Left ventricle myocardium inferior (tissue), 1 donor: ENCODE measurements around the gene SDK1. TPM values are rescaled to one million over a fixed set of nuclear protein-coding genes. Genes with fewer than 3 reads are reported as not detected.
"Not testable (repeated sequence)": the region's sequence is repeated elsewhere in the genome, so short reads cannot be mapped to it uniquely, and the experiment has no call there.

Experiments
- DNase-seq: peaks from one replicate; pipeline ENCODE4 v3.0.0-alpha.2; 2020
- H3K27ac ChIP-seq: fragments of 200-600 bp; replicated peaks from 2 replicates; pipeline ENCODE4 v1.8.0; 2021
- H3K27me3 ChIP-seq: fragments of 200-600 bp; 2 replicates; pipeline ENCODE4 v1.8.0; 2021; ENCODE audit warnings: low read depth
- H3K36me3 ChIP-seq: fragments of 200-600 bp; 2 replicates; pipeline ENCODE4 v1.8.0; 2021
- H3K4me1 ChIP-seq: fragments of 200-600 bp; 2 replicates; pipeline ENCODE4 v1.8.0; 2021
- H3K4me3 ChIP-seq: fragments of 200-600 bp; 2 replicates; pipeline ENCODE4 v1.8.0; 2021; ENCODE audit warnings: mild to moderate bottlenecking, moderate library complexity
- H3K9me3 ChIP-seq: fragments of 200-600 bp; replicated peaks from 2 replicates; pipeline ENCODE4 v1.8.0; 2021
- intact Hi-C: fragments of 100-400 bp; cut with micrococcal nuclease; formaldehyde crosslinking; loops from one replicate; pipeline ENCODE4 v1.11.0; 2022
- total RNA-seq: library from RNA; stranded (reverse); fragmentation: NEBNext Ultra II Directional; extraction: Animal tissue kit (Norgen Biotek cat#: 25700); gene quantifications from one replicate; pipeline ENCODE4 v1.2.1, GENCODE V29; 2021
- TF ChIP-seq, protein P1 (sequence below): fragments of 200-600 bp; IDR thresholded peaks from 2 replicates; pipeline ENCODE4 v1.8.0; 2021; ENCODE audit warnings: antibody characterized with exemption, mild to moderate bottlenecking, borderline replicate concordance
- donor health status: DM: no; HTN: yes; CAD: no; lungs with severe emphysema.

The SDK1 gene
- total RNA-seq, 1 donor from 2014 or later, result 1.3 TPM

DNA sequence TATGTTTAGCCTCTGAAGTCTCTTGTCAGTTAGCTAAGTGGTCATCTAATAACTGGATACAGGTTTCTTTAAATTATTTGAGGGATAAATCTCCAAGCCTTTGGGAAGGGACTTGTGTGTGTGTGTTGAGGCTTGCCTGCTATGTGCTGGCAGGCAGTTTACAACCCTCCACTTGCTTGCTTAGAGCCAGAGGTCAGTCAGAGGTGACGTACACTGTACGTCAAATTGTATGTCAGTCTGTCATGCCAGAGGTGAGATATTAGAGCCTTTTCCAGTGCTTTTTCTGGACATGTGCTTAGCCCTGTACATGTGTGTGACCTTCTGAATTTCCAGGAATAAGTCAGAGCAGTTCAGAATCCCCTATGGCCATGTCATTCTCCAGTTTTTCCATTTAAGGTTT is 438.9 kb downstream of the SDK1 start:
- Histone ChIP-seq H3K36me3 (no peaks in the 10 kb centered on the region), H3K27ac (no peak overlapping the region), H3K4me1 (no peaks in the 10 kb centered on the region), H3K9me3 (peaks cover 20% of the 10 kb centered on the region), H3K27me3 (peaks cover 4% of the 10 kb centered on the region), H3K4me3 (no peak overlapping the region)
- intact Hi-C loops, result no loop called here
- no peak for DNase-seq
- TF ChIP-seq, protein P1, sequence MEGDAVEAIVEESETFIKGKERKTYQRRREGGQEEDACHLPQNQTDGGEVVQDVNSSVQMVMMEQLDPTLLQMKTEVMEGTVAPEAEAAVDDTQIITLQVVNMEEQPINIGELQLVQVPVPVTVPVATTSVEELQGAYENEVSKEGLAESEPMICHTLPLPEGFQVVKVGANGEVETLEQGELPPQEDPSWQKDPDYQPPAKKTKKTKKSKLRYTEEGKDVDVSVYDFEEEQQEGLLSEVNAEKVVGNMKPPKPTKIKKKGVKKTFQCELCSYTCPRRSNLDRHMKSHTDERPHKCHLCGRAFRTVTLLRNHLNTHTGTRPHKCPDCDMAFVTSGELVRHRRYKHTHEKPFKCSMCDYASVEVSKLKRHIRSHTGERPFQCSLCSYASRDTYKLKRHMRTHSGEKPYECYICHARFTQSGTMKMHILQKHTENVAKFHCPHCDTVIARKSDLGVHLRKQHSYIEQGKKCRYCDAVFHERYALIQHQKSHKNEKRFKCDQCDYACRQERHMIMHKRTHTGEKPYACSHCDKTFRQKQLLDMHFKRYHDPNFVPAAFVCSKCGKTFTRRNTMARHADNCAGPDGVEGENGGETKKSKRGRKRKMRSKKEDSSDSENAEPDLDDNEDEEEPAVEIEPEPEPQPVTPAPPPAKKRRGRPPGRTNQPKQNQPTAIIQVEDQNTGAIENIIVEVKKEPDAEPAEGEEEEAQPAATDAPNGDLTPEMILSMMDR, result no peak

DNA sequence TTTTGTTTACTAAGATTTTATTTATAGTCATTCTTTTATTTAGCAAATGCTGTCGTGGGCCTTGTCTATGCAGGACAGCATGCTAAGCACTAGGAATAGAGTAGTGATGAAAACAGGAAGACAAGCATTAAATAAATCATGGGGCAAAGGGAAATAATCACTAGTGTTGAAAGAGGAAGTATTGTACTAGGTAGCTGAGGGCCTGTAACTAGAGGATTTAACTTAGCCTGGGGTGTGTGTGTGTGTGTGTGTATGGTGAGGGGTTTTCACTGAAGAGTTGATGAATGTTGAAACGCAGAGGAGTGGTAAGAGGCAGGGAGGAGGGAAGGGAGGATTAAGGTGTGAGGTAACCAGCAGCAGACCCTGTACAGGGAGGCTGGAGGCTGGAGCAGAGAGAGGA is 446.4 kb downstream of the SDK1 start:
- H3K9me3 ChIP-seq, result no peaks in the 10 kb centered on the region
- H3K36me3 ChIP-seq, result no peaks in the 10 kb centered on the region
- H3K4me1 ChIP-seq, result no peaks in the 10 kb centered on the region
- H3K27ac ChIP-seq, result no peak overlapping the region
- H3K27me3 ChIP-seq, result peaks cover 4% of the 10 kb centered on the region
- no peak for DNase-seq
- no peak overlapping the region for H3K4me3 ChIP-seq
- TF ChIP-seq, protein P1, result no peak
- intact Hi-C loops, result no loop called here

DNA sequence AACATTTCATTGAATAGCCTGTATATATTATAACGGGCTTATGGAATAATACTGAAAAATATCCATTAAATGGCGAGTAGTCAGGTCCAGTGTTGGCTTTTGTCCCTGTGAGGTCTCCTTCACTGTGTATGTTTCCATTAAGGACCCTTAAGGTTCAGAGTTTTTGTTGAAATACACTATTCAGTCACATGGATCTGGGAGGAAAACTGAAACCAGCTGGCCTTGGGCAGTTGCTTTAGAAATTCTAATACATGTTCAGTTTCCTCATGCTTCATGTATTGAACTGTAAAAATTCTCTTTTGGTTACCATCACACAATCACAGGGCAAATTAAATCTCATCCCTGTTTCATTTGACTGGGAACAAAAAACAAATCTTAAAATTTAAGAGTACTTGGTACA is 447.3 kb downstream of the SDK1 start:
- H3K9me3 ChIP-seq, result no peaks in the 10 kb centered on the region
- no peak overlapping the region for H3K4me3 ChIP-seq
- no peak overlapping the region for H3K27ac ChIP-seq
- intact Hi-C loops, result no loop called here
- no peaks in the 10 kb centered on the region for H3K36me3 ChIP-seq
- DNase-seq, result no peak
- H3K27me3 ChIP-seq, result no peaks in the 10 kb centered on the region
- H3K4me1 ChIP-seq, result no peaks in the 10 kb centered on the region
- TF ChIP-seq, protein P1, result no peak

DNA sequence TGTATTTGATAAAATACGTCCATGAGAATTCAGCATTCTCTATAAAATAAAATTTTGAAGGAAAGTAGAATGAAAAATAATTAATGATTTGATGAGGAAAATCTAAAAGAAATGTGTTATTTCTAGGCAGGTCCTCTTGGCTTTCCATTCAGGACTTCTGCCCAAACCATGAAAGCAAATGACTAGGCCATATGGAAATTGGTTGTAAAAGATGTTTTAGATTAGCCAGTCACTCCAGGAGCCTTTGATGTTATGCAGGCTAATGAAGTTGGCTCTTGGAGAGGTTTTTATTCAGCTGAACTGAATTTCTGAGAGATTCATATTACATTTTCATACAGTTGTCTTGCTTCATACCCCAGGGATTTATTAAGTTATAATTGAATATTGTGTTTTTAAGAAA is 452.8 kb downstream of the SDK1 start:
- no peak for DNase-seq
- H3K9me3 ChIP-seq, result no peaks in the 10 kb centered on the region
- H3K27me3 ChIP-seq, result no peaks in the 10 kb centered on the region
- no peak overlapping the region for H3K4me3 ChIP-seq
- H3K4me1 ChIP-seq, result no peaks in the 10 kb centered on the region
- H3K36me3 ChIP-seq, result no peaks in the 10 kb centered on the region
- intact Hi-C loops, result no loop called here
- no peak overlapping the region for H3K27ac ChIP-seq
- TF ChIP-seq, protein P1, result no peak

DNA sequence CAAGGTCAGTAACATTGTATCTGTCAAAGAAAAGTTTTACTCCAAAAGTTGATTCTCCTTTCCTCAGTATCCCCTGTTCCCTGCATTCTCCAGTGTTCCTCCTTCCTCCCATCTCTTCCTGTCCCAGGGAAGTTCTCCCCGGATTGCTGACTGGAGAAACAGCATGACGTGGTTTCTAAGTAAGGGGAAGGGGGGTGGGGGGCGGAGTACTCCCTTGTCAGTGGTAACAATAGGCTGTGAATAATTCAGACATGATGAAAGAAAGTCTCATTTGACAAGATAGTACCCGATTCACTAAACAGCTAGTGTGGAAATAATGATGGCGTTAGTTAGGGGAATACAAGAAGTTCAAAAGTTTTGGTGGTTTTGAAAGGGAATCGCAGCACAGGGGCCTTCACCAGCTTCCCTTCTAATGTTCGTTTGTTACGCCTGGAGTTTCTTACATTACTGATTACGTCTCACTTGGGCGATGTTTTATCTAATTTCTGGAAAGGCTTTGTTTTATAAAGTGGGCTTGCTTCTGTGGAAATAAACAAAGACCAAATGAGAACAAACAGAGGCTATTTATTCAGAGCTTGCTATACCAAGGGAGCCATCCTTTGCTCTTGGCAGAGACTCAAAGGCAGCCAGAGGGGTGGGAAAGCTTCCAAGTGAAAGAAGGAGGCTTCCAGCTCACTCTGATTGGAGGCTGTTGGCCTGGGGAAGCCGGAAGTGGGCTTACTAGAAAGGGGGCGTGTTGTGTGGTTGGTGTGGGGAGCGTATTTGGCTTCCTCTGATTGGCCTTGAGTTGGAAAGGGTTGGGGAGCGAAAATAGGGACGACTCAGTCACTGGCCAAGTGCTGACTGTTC is 453.7 kb downstream of the SDK1 start:
- no peak for DNase-seq
- Histone ChIP-seq H3K9me3 (no peaks in the 10 kb centered on the region), H3K27ac (no peak overlapping the region), H3K36me3 (no peaks in the 10 kb centered on the region), H3K4me1 (no peaks in the 10 kb centered on the region), H3K4me3 (no peak overlapping the region), H3K27me3 (no peaks in the 10 kb centered on the region)
- intact Hi-C loops, result no loop called here
- TF ChIP-seq, protein P1, result no peak

DNA sequence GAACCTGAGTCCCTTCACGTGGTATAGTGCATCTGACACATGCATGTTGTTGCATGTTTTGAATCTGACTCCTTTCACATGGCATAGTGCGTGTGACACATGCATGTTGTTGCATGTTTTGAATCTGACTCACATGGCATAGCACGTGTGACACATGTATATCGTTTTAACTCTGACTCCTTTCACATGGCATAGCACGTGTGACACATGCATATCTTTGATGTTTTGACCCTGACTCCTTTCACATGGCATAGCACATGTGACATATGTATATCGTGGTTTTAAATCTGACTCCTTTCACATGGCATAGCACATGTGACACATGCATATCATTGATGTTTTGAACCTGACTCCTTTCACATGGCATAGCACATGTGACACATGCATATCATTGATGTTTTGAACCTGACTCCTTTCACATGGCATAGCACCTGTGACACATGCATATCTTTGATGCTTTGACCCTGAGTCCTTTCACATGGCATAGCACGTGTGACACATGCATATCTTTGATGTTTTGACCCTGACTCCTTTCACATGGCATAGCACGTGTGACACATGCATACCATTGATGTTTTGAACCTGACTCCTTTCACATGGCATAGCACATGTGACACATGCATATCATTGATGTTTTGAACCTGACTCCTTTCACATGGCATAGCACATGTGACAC is 454.9 kb downstream of the SDK1 start:
- H3K27me3 ChIP-seq, intact Hi-C loops, H3K27ac ChIP-seq, H3K4me1 ChIP-seq, H3K4me3 ChIP-seq, H3K9me3 ChIP-seq, H3K36me3 ChIP-seq, DNase-seq: not testable (repeated sequence)
